MCF 10A (cell line): ENCODE results near the gene LENG9. TPM values are rescaled to one million over a fixed set of nuclear protein-coding genes. Genes with fewer than 3 reads are reported as not detected.
"Not testable (repeated sequence)": the region's sequence is repeated elsewhere in the genome, so short reads cannot be mapped to it uniquely, and the experiment has no call there.

Experiments used
- BruUV-seq: library from RNA; stranded (reverse); fragments of 400-500 nt; replicated peaks from 2 replicates; lab custom pipeline; 2021; lab: Mats Ljungman, UMichigan
- CTCF ChIA-PET: fragments of 300-600 bp; sonication (Branson Sonifier 250); formaldehyde crosslinking; extraction: SDS; loops from one replicate; lab custom pipeline; 2021; ENCODE audit warnings: antibody characterized with exemption, inconsistent platforms; lab: Yijun Ruan, JAX
- POLR2A ChIA-PET: fragments of 300-600, 350-650 bp; sonication (Branson Sonifier 250); formaldehyde crosslinking; extraction: SDS; loops from one replicate; lab custom pipeline; 2020; ENCODE audit warnings: antibody characterized with exemption, inconsistent platforms; lab: Yijun Ruan, JAX
- DNase-seq: peaks from one replicate; pipeline ENCODE4 v3.0.0-alpha.2; 2018; ENCODE audit not compliant: unreplicated experiment
- H3K27ac Mint-ChIP-seq: one replicate; pipeline ENCODE4 v1.8.0; 2022; ENCODE audit warnings: mild to moderate bottlenecking, low read depth, mixed read lengths; ENCODE audit not compliant: unreplicated experiment
- H3K27me3 Mint-ChIP-seq: one replicate; pipeline ENCODE4 v1.8.0; 2022; ENCODE audit warnings: mixed read lengths; ENCODE audit not compliant: insufficient read depth, unreplicated experiment
- H3K36me3 Mint-ChIP-seq: one replicate; pipeline ENCODE4 v1.8.0; 2022; ENCODE audit warnings: mild to moderate bottlenecking, moderate library complexity, mixed read lengths; ENCODE audit not compliant: insufficient read depth, unreplicated experiment
- H3K4me1 Mint-ChIP-seq: one replicate; pipeline ENCODE4 v1.8.0; 2022; ENCODE audit warnings: mixed read lengths; ENCODE audit not compliant: insufficient read depth, unreplicated experiment
- H3K4me3 Mint-ChIP-seq: one replicate; pipeline ENCODE4 v1.8.0; 2022; ENCODE audit warnings: mild to moderate bottlenecking, moderate library complexity, mixed read lengths; ENCODE audit not compliant: unreplicated experiment
- H3K9me3 Mint-ChIP-seq: one replicate; pipeline ENCODE4 v1.8.0; 2022; ENCODE audit warnings: mixed read lengths; ENCODE audit not compliant: unreplicated experiment
- CTCF ChIP-seq: fragments of 200-600 bp; IDR thresholded peaks from one replicate; pipeline ENCODE4 v1.8.0; 2022; ENCODE audit warnings: antibody characterized with exemption, mild to moderate bottlenecking; ENCODE audit not compliant: unreplicated experiment
- intact Hi-C: fragments of 100-400 bp; cut with micrococcal nuclease; formaldehyde crosslinking; loops from 2 replicates; pipeline ENCODE4 v1.14.1; 2022
- total RNA-seq: library from RNA; stranded (reverse); gene quantifications from 2 replicates; pipeline ENCODE4 v1.2.3, GENCODE V29; 2022

LENG9 gene
- total RNA-seq, 1 experiment from 2014 or later: 9.3 TPM

- no peaks in the 10 kb centered on the region for H3K27me3 Mint-ChIP-seq
- BruUV-seq: TSS peak; percentile 36
- CTCF ChIA-PET: interaction anchor here (0.6 to 2.6 kb wide), 8 partner anchors 10 to 224 kb away, joined by 3 to 14 read pairs (median 3); partner anchors contain the start of gene LENG9
- no peaks in the 10 kb centered on the region for H3K9me3 Mint-ChIP-seq
- H3K36me3 Mint-ChIP-seq: peaks cover 65% of the 10 kb centered on the region
- peak within 1 kb of the TSS; percentile 97 for H3K4me3 Mint-ChIP-seq
- no peak for TF ChIP-seq CTCF
- peaks cover 28% of the 10 kb centered on the region for H3K4me1 Mint-ChIP-seq
- intact Hi-C loops: loop anchor here (1.0 kb wide), 1 partner anchor 14 kb away; the partner anchor contains the start of gene LENG9
- POLR2A ChIA-PET: interaction anchor here (0.6 to 5.2 kb wide), 32 partner anchors 10 to 1194 kb away, joined by 3 to 157 read pairs (median 4); partner anchors contain the start of genes CDC42EP5, CNOT3, LENG1 and LENG9
- DNase-seq: peak; percentile 97
- H3K27ac Mint-ChIP-seq: peak within 1 kb of the TSS; percentile 99
Observed at GRCh38 chr19:54448774-54449700, 14.5 kb downstream of the LENG9 start, which contains the start of gene LENG8. Gene LENG8, plus strand, starts transcription at chr19:54449199. Its CDS starts 2,146 bp downstream, at chr19:54451345.

GRCh38 chr19:54448040-54448773, 15.4 kb downstream of the LENG9 start:
- TSS peak; percentile 66 for BruUV-seq
- H3K4me1 Mint-ChIP-seq: peaks cover 26% of the 10 kb centered on the region
- ChIA-PET CTCF (interaction anchor here (0.6 to 2.6 kb wide), 8 partner anchors 9 to 225 kb away, joined by 3 to 14 read pairs (median 3); partner anchors contain the start of gene LENG9), POLR2A (interaction anchor here (0.6 to 5.2 kb wide), 35 partner anchors 9 to 1195 kb away, joined by 3 to 157 read pairs (median 4); partner anchors contain the start of genes CDC42EP5, CNOT3, LENG1 and LENG9)
- DNase-seq: peak; percentile 47
- H3K9me3 Mint-ChIP-seq: no peaks in the 10 kb centered on the region
- no peaks in the 10 kb centered on the region for H3K27me3 Mint-ChIP-seq
- TF ChIP-seq CTCF: no peak
- intact Hi-C loops: no loop called here
- peak overlapping the region; percentile 99 for H3K27ac Mint-ChIP-seq
- H3K36me3 Mint-ChIP-seq: peaks cover 65% of the 10 kb centered on the region
- H3K4me3 Mint-ChIP-seq: peak overlapping the region; percentile 97

GRCh38 chr19:54446349-54446748, 17.2 kb downstream of the LENG9 start:
- H3K27me3 Mint-ChIP-seq, H3K9me3 Mint-ChIP-seq, BruUV-seq, H3K4me3 Mint-ChIP-seq, POLR2A ChIA-PET, DNase-seq, intact Hi-C loops: not testable (repeated sequence)
- Mint-ChIP-seq H3K27ac (peak overlapping the region; percentile 31), H3K36me3 (peaks cover 70% of the 10 kb centered on the region), H3K4me1 (peaks cover 21% of the 10 kb centered on the region)
- CTCF ChIA-PET: interaction anchor here (0.6 to 1.5 kb wide), 3 partner anchors 16 to 1186 kb away, joined by 3 to 6 read pairs (median 3); no protein-coding TSS in a partner anchor

DNA sequence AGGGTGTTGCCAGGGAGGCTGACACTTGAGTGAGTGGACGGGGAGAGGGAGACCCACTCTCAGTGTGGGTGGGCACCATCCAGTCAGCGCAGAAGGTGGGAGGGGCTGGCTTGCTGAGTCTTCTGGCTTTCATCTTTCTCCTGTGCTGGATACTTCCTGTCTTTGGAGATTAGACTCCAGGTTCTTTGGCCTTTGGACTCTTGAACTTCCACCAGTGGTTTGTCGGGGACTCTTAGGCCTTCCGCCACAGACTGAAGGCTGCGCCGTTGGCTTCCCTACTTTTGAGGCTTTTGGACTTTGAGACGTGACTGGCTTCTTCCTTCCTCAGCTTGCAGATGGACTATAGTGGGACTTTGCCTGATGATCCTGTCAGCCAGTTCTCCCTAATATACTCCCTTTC, 18.8 kb downstream of the LENG9 start:
- no peak overlapping the region for H3K4me3 Mint-ChIP-seq
- intact Hi-C loops: no loop called here
- DNase-seq: no peak
- H3K4me1 Mint-ChIP-seq: peaks cover 6% of the 10 kb centered on the region
- H3K9me3 Mint-ChIP-seq: no peaks in the 10 kb centered on the region
- BruUV-seq: no TSS peak
- CTCF ChIA-PET: interaction anchor here (1.5 kb wide), 1 partner anchor 53 kb away, joined by 6 read pairs; no protein-coding TSS in a partner anchor
- H3K36me3 Mint-ChIP-seq: peaks cover 66% of the 10 kb centered on the region
- H3K27ac Mint-ChIP-seq: no peak overlapping the region
- H3K27me3 Mint-ChIP-seq: no peaks in the 10 kb centered on the region
- TF ChIP-seq CTCF: no peak
- POLR2A ChIA-PET: no interaction called here
